ENCODE results near the gene TADA1. TPM values are rescaled to one million over a fixed set of nuclear protein-coding genes. Genes with fewer than 3 reads are reported as not detected.
A peak's percentile ranks its signal among the peaks of the same experiment; 100 is the strongest.

Gene TADA1
- polyA plus RNA-seq, 1 of the 3 experiments (the other 2 are of a cell fraction), result 9.3 TPM

GRCh38 chr1:166875302-166875733 is 746 bp downstream of the TADA1 start:
- Histone ChIP-seq H2AFZ (ENCODE audit: low read depth) (peak overlapping the region; percentile 74), H3K4me2 (peak overlapping the region; percentile 92), H3K9ac (peak overlapping the region; percentile 84), H3K27me3 (ENCODE audit: insufficient read depth) (no peaks in the 10 kb centered on the region), H3K9me3 (no peaks in the 10 kb centered on the region), H3K27ac (ENCODE audit: low read depth in 2 of 2, low read length in 1 of 2) (peak overlapping the region; percentile 78 to 94), H3K4me3 (ENCODE audit: low read depth in 2 of 2, low read length in 1 of 2) (peak overlapping the region; percentile 70 to 78), H3K4me1 (ENCODE audit: control insufficient read depth in 1 of 2, insufficient read depth in 2 of 2, low read depth in 1 of 2, low read length in 1 of 2) (peaks cover 4 to 5% of the 10 kb centered on the region in 2 experiments; a peak in 3 of 4 replicates), H3K79me2 (ENCODE audit: insufficient read depth) (peaks cover 52% of the 10 kb centered on the region), H3K9me2 (no peaks in the 10 kb centered on the region), H3F3A (replicated peaks; ENCODE audit: insufficient read depth) (no peaks in the 10 kb centered on the region), H4K20me1 (ENCODE audit: insufficient read depth) (no peaks in the 10 kb centered on the region; the same call in 1 of the 2 replicates), H3K36me3 (replicated peaks in 1 of 2; ENCODE audit: control insufficient read depth in 1 of 2, insufficient read depth in 2 of 2, low read length in 1 of 2) (peaks cover 0 to 5% of the 10 kb centered on the region in 2 experiments)
- WGBS (ENCODE audit: low lambda C conversion rate), result 15% methylated on average over 8 of the region's 8 CpGs
- TF ChIP-seq NFIC (IDR thresholded peaks at IDR 0.05; ENCODE audit: borderline replicate concordance) (no peak), EZH2phosphoT487 (IDR thresholded peaks at IDR 0.05; ENCODE audit: borderline replicate concordance, low read depth) (no peak), SIN3A (IDR thresholded peaks at IDR 0.05; ENCODE audit: borderline replicate concordance, low read depth, low read length) (no peak), ELF1 (IDR thresholded peaks at IDR 0.05) (no peak), GATA2 (CRISPR knock-in tag; IDR thresholded peaks at IDR 0.05) (no peak), CTCF (IDR thresholded peaks at IDR 0.05) (no peak), RAD21 (IDR thresholded peaks at IDR 0.05; ENCODE audit: low read length) (no peak), MXI1 (IDR thresholded peaks at IDR 0.05; ENCODE audit: low read depth, low read length) (no peak), EP300 (IDR thresholded peaks at IDR 0.05; ENCODE audit: borderline replicate concordance in 1 of 2, low read depth in 1 of 2, low read length in 1 of 2) (no peak), IRF3 (IDR thresholded peaks at IDR 0.05; ENCODE audit: low read depth, low read length) (no peak), RCOR1 (IDR thresholded peaks at IDR 0.05; ENCODE audit: low read length) (no peak), FOSL2 (IDR thresholded peaks at IDR 0.05; ENCODE audit: borderline replicate concordance, low read depth) (no peak), MEF2A (IDR thresholded peaks at IDR 0.05; ENCODE audit: borderline replicate concordance, low read depth) (no peak), RFX5 (IDR thresholded peaks at IDR 0.05; ENCODE audit: low read length) (no peak)
- ChIA-PET POLR2A (interaction anchor here (1.1 to 1.8 kb wide), 2 partner anchors 36 to 168 kb away, joined by 4 to 16 read pairs; partner anchors contain the start of gene POGK), CTCF (interaction anchor here (1.6 to 2.2 kb wide), 3 partner anchors 11 to 35 kb away, joined by 3 to 9 read pairs (median 5); no protein-coding TSS in a partner anchor)
- DNase-seq, result no peak

- H2AFZ ChIP-seq (ENCODE audit: low read depth), result no peak overlapping the region
- H3K9me3 ChIP-seq, result no peaks in the 10 kb centered on the region
- H3K4me3 ChIP-seq (ENCODE audit: low read depth in 2 of 2, low read length in 1 of 2), result no peak overlapping the region
- ChIA-PET CTCF (interaction anchor here (2.2 kb wide), 1 partner anchor 36 kb away, joined by 9 read pairs; no protein-coding TSS in a partner anchor), POLR2A (no interaction called here)
- H3K4me2 ChIP-seq, result peak overlapping the region; percentile 92; the same call in 1 of the 2 replicates
- TF ChIP-seq ZBTB33 (IDR thresholded peaks at IDR 0.05; ENCODE audit: borderline replicate concordance, low read depth), result no peak
- no peak for TF ChIP-seq CHD2 (IDR thresholded peaks at IDR 0.05; ENCODE audit: low read length, partially characterized antibody)
- no peak for TF ChIP-seq TCF12 (IDR thresholded peaks at IDR 0.05)
- TF ChIP-seq NRF1 (IDR thresholded peaks at IDR 0.05; ENCODE audit: low read depth, low read length), result no peak
- TF ChIP-seq GABPA (IDR thresholded peaks at IDR 0.05; ENCODE audit: low read depth), result no peak
- no peak for TF ChIP-seq MXI1 (IDR thresholded peaks at IDR 0.05; ENCODE audit: low read depth, low read length)
- no peak for TF ChIP-seq FOSL2 (IDR thresholded peaks at IDR 0.05; ENCODE audit: borderline replicate concordance, low read depth)
- no peak for TF ChIP-seq GATA2 (CRISPR knock-in tag; IDR thresholded peaks at IDR 0.05)
- TF ChIP-seq SMC3 (IDR thresholded peaks at IDR 0.05; ENCODE audit: low read depth, low read length), result no peak
- no peak for TF ChIP-seq IRF3 (IDR thresholded peaks at IDR 0.05; ENCODE audit: low read depth, low read length)
- H3K79me2 ChIP-seq (ENCODE audit: insufficient read depth), result peaks cover 54% of the 10 kb centered on the region
- H3K36me3 ChIP-seq (replicated peaks in 1 of 2; ENCODE audit: control insufficient read depth in 1 of 2, insufficient read depth in 2 of 2, low read length in 1 of 2), result peaks cover 0 to 5% of the 10 kb centered on the region in 2 experiments
- no peaks in the 10 kb centered on the region for H3K9me2 ChIP-seq
- H3F3A ChIP-seq (replicated peaks; ENCODE audit: insufficient read depth), result no peaks in the 10 kb centered on the region
- peaks cover 4 to 5% of the 10 kb centered on the region in 2 experiments; a peak in 3 of 4 replicates for H3K4me1 ChIP-seq (ENCODE audit: control insufficient read depth in 1 of 2, insufficient read depth in 2 of 2, low read depth in 1 of 2, low read length in 1 of 2)
- no peak for DNase-seq
- no peak overlapping the region for H3K9ac ChIP-seq
- H4K20me1 ChIP-seq (ENCODE audit: insufficient read depth), result no peaks in the 10 kb centered on the region; the same call in 1 of the 2 replicates
- WGBS (ENCODE audit: low lambda C conversion rate), result 96% methylated on average over 8 of the region's 8 CpGs
- H3K27me3 ChIP-seq (ENCODE audit: insufficient read depth), result no peaks in the 10 kb centered on the region
- no peak overlapping the region for H3K27ac ChIP-seq (ENCODE audit: low read depth in 2 of 2, low read length in 1 of 2)
Measured at GRCh38 chr1:166874464-166874863, 1.6 kb downstream of the TADA1 start.

Data from SK-N-SH (cell line).